Kidney epithelial cell (primary cell): Measurements from ENCODE around the gene FST. TPM values are rescaled to one million over a fixed set of nuclear protein-coding genes. Genes with fewer than 3 reads are reported as not detected.

Source experiments
- DNase-seq: peaks from one replicate; pipeline ENCODE4 v3.0.0-alpha.2; 2010; ENCODE audit warnings: low read depth
- H3K27me3 ChIP-seq: 2 replicates; pipeline ENCODE4 v1.6.0; 2011; ENCODE audit warnings: low read length; ENCODE audit not compliant: control insufficient read depth, insufficient read depth
- H3K36me3 ChIP-seq: 2 replicates; pipeline ENCODE4 v1.5.1; 2011; ENCODE audit warnings: low read length; ENCODE audit not compliant: control insufficient read depth, insufficient read depth
- H3K4me3 ChIP-seq: 2 replicates; pipeline ENCODE4 v1.5.1; 2011; ENCODE audit warnings: low read depth, mild to moderate bottlenecking, control low read depth, low read length
- CTCF ChIP-seq: IDR thresholded peaks from 2 replicates; pipeline ENCODE4 v1.5.1; 2011; ENCODE audit warnings: mild to moderate bottlenecking, moderate library complexity, low read length, control low read depth, inconsistent platforms; ENCODE audit not compliant: insufficient read depth, poor library complexity, severe bottlenecking
- total RNA-seq: library from RNA; depleted of rRNA; stranded (reverse); fragments of >200 nt; gene quantifications from 2 replicates; pipeline ENCODE4 v1.2.3, GENCODE V29; 2015

The FST gene
- total RNA-seq, 1 donor from 2014 or later: 0.33 TPM

DNA sequence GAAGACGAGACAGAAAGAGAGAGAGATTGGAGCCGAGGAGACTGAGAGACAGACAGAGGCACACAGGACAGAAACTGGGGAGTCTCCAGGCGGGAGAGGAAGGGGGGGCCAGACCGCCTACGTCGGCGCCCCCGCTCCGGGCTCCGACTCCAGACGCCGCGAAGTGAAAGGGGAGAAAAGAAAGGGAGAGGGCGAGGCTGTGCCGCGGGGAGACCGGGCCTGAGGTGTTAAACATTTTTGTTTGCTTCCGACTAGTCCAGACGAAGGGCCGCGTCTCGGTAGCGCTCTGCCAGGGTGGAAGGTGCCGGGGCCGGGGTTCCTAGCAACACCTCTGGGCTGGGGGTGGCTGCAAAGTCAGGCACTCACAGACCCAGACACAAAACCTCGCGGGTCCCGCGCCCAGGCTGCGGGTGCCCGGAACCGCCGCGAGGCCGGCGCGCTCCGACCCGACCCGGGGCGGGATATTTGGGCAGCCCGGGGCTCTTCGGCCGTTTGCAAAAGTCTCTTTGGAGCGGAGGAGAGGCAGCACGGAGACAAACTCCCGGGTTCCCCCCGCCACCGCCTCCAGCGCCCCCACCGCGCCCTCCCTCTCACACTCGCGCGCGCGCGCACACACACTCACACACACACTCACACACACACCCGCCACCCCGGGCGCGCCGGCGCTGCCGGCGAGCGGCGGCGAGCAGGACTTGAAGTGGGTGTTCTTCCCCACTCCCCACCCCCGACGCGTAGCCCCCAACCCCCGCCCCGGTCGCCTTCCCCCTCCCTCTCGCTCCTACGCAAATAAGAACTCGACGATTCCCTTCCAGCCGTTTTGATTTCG, 626 bp upstream of the FST start:
- Histone ChIP-seq H3K36me3 (no peaks in the 10 kb centered on the region), H3K27me3 (peaks cover 36% of the 10 kb centered on the region), H3K4me3 (peak overlapping the region; percentile 51)
- DNase-seq: no peak
- no peak for TF ChIP-seq CTCF

- no peaks in the 10 kb centered on the region for H3K36me3 ChIP-seq
- H3K27me3 ChIP-seq: peaks cover 36% of the 10 kb centered on the region
- TF ChIP-seq CTCF: no peak
- DNase-seq: no peak
- peak overlapping the region; percentile 39 for H3K4me3 ChIP-seq
These were observed 894 bp downstream of the FST start for GRCh38 chr5:53481159-53481886.

- peak; percentile 10 for TF ChIP-seq CTCF
- Histone ChIP-seq H3K27me3 (peaks cover 35% of the 10 kb centered on the region), H3K4me3 (peak overlapping the region; percentile 39), H3K36me3 (no peaks in the 10 kb centered on the region)
- DNase-seq: no peak
These were observed 1.7 kb downstream of the FST start for GRCh38 chr5:53481887-53482716.

DNA sequence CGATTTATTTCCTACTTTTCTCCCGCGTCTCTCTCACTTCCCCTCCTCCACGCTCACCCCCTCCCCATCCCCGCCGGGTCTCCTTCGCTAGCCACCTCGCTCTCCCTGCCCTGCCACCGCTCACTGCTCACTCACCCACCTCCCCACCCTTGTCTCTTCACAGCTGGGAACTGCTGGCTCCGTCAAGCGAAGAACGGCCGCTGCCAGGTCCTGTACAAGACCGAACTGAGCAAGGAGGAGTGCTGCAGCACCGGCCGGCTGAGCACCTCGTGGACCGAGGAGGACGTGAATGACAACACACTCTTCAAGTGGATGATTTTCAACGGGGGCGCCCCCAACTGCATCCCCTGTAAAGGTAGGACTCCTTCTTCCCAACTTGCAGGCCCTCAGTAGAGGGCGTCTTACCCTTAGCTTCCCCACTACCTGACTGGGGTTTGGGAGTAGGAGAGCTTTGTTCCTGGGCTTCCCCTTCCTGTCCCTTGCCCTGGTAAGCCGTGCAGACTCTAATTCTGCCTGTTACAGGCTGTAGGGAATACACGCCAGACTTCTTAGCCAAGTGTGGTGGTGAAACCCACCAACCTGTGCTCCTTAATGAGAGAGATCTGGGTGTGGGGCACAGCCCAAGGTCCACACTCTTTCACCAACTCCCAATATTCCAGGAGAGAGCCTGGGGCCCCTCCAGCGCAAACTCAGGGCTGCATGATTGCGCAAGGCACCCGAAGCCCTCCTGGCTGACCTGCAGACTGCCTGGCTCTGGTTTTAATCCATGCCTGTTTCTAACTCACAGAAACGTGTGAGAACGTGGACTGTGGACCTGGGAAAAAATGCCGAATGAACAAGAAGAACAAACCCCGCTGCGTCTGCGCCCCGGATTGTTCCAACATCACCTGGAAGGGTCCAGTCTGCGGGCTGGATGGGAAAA, 2.5 kb downstream of the FST start:
- no peak for DNase-seq
- peaks cover 34% of the 10 kb centered on the region for H3K27me3 ChIP-seq
- peak; percentile 42 for TF ChIP-seq CTCF
- no peaks in the 10 kb centered on the region for H3K36me3 ChIP-seq
- H3K4me3 ChIP-seq: peak overlapping the region; percentile 35

GRCh38 chr5:53487436-53487835, 7.0 kb downstream of the FST start:
- TF ChIP-seq CTCF: no peak
- DNase-seq: no peak
- Histone ChIP-seq H3K27me3 (peaks cover 14% of the 10 kb centered on the region), H3K4me3 (no peak overlapping the region), H3K36me3 (no peaks in the 10 kb centered on the region)
